ENCODE results near the gene HTR1D.

The HTR1D gene

DNA sequence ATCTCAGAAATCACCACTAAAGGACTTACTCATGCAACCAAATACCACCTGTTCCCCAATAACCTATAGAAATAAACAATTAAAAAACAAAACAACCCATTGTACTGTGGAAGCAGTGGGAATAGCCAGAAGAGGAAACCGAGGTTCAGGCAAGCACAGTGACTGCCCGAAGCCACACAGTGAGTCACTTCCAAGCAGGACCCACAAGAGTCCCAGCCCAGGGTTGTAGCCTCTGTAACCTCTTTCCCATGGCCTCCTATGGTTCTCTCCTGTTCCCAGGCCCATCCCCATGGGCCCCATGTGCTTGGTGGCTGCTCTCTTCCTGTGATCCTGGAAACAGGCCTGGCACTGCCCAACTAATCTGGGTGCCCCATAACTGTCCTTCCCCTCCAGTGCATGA, 29.0 kb upstream of the HTR1D start:
- FAIRE-seq (no peak), DNase-seq (ENCODE audit: insufficient read length, low spot score) (no peak)
- TF ChIP-seq, protein P1, sequence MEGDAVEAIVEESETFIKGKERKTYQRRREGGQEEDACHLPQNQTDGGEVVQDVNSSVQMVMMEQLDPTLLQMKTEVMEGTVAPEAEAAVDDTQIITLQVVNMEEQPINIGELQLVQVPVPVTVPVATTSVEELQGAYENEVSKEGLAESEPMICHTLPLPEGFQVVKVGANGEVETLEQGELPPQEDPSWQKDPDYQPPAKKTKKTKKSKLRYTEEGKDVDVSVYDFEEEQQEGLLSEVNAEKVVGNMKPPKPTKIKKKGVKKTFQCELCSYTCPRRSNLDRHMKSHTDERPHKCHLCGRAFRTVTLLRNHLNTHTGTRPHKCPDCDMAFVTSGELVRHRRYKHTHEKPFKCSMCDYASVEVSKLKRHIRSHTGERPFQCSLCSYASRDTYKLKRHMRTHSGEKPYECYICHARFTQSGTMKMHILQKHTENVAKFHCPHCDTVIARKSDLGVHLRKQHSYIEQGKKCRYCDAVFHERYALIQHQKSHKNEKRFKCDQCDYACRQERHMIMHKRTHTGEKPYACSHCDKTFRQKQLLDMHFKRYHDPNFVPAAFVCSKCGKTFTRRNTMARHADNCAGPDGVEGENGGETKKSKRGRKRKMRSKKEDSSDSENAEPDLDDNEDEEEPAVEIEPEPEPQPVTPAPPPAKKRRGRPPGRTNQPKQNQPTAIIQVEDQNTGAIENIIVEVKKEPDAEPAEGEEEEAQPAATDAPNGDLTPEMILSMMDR (IDR thresholded peaks at IDR 0.05; ENCODE audit: insufficient read depth, missing control alignments): no peak

DNA sequence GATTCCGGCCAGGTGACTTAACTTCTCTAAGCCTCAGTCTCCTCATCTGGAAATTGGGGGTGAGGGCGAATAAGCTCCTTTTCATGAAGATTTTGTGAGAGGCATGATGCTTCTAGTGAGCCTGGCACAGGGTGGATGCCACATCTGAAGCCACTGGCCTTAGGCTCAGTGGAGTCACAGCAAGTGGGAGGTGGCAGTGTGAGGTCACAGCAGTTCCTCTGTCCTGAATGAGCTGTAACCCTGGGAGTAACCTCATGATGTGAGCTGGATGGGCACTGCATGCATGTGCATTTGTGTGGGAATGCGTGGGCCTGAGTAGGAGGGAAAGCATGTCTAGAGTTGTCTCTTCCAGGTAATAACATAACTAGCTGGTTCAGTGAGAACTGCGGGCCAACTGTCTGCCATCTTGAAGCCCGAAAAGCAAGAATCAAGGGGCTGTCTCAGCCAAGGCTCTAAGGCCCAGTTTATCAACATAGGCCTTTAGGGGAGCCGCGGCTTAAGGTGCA, 27.0 kb upstream of the HTR1D start:
- DNase-seq (ENCODE audit: insufficient read length, low spot score): no peak
- FAIRE-seq: no peak

DNA sequence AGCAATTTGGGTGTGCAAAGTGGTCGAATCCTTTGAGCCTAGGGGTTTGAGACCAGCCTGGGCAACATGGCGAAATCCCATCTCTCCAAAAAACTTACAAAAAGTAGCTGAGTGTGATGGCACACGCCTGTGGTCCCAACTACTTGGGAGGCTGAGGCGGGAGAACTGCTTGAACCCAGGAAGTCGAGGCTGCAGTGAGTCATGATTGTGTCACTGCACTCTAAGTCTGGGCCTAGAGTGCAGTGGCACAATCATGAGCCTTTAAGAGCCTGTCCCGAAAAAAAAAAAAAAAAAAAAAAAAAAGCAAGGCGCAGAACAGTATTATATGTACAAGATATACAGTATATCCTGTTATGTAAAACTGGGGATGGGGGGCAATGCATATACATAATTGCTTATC, 25.1 kb upstream of the HTR1D start:
- no peak for FAIRE-seq
- TF ChIP-seq, protein P1 (IDR thresholded peaks at IDR 0.05; ENCODE audit: insufficient read depth, missing control alignments): no peak
- DNase-seq (ENCODE audit: insufficient read length, low spot score): no peak

More for the DNA sequence above, 27.0 kb upstream of the HTR1D start:
- TF ChIP-seq, protein P1 (IDR thresholded peaks at IDR 0.05; ENCODE audit: insufficient read depth, missing control alignments): no peak

DNA sequence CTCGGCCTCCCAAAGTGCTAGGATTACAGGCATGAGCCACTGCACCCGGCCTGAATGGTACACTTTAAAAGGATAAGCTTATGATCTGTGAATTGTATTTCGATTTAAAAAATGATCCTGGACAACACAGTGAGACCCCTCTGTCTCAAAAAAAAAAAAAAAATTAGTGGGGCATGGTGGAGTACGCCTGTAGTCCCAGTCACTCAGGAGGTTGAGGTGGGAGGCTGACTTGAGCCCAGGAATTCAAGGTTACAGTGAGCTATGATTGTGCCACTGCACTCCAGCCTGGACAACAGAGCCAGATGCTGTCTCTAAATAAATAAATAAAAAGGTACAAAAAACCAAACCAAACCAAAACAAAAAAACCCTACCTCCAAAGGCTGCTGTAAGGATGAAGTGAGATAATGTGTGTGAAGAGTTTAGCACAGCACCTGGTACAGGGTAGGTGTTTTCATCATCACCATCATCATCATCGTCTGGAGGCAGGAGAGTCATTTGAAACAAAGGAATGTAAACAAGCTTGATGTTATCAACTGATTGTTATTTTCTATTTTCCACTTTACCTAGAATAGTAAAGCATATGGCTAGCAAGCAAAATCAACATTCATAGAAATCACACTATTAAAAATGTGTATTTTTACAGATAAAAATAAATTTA, 22.5 kb upstream of the HTR1D start:
- TF ChIP-seq, protein P1 (IDR thresholded peaks at IDR 0.05; ENCODE audit: insufficient read depth, missing control alignments): no peak
- DNase-seq (ENCODE audit: insufficient read length, low spot score) (no peak), FAIRE-seq (no peak)

DNA sequence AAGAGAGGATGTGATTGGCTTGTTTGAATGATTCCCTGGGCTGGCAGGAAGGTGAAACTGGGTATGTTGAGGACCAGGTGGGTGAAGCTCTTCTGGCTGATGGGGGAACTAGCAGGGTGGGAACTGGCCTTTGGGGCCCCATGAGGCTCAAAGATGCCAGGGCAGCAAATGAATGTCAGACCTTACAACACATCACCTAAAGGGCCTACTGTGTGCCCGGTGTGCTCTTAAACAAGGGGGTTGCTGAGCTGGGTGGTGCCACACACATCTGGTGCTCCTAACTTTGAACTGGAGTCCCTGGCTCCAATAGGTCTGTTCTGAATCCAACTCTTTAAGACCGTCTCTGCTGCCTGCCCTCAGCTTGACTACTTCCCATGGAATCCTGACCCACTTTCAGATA, 21.3 kb upstream of the HTR1D start:
- DNase-seq (ENCODE audit: insufficient read length, low spot score) (no peak), FAIRE-seq (no peak)
- TF ChIP-seq, protein P1 (IDR thresholded peaks at IDR 0.05; ENCODE audit: insufficient read depth, missing control alignments): no peak

DNA sequence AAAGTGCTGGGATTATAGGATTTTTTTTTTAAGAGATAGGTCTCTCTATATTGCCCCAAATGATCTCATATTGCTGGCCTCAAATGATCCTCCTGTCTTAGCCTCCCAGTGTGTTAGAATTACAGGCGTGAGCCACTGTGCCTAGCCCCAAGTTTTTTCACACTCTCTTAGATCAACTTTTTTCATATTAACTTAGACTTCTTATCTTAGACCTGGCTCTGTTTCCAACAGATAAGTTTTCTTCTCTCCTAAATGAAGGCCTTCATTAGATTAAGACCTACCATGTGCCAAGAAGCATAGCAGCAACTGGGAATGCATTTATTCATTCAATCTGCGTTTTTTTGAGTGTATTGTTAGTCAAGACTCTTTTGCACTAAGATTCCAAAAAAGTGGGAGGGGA, 20.2 kb upstream of the HTR1D start:
- DNase-seq (ENCODE audit: insufficient read length, low spot score) (no peak), FAIRE-seq (no peak)
- TF ChIP-seq, protein P1 (IDR thresholded peaks at IDR 0.05; ENCODE audit: insufficient read depth, missing control alignments): no peak

DNA sequence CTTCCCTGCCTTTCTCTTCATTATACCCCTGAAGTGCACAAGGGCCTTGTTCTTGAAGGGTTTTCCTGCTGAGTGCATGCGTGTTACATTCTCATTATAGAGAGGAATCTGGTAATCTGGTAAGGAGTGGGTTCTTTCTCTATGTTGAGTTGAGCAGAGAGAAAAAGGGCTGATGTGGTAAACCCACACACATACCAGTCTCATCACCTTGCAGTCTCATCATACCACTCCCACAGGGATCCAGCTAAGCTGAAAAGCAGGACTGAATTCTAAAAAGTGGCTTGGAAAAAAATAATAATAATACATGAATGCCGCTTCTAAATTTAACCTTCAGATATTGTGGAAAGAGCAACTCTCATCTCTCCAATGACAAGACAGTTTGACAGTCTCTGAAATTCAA, 10.5 kb upstream of the HTR1D start:
- TF ChIP-seq, protein P1 (IDR thresholded peaks at IDR 0.05; ENCODE audit: insufficient read depth, missing control alignments): no peak
- FAIRE-seq: no peak
- DNase-seq (ENCODE audit: insufficient read length, low spot score): no peak
